ENCODE measurements around the gene ARHGAP11A. TPM values are rescaled to one million over a fixed set of nuclear protein-coding genes. Genes with fewer than 3 reads are reported as not detected.

ARHGAP11A gene
- polyA plus RNA-seq, 1 donor from 2014 or later = 0.50 TPM

DNA sequence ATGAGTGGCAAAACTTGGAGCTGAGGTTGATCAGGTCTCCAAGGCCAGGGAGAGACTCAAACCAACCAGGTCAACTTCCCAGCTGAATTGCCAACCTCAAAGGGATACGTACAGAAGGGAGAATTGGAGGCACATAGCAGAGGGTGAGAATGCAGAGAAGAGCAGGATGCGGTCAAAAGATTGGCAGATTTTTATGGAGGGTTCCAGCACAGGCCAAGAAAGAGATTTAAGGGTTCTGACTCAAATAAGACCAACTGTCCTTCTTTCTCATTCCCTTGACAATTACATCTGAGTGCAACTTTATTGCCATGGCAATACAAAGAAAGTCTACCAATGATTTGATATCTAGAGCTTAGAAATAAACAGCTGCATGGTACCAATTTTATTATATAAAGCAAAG, 59.4 kb downstream of the ARHGAP11A start:
- TF ChIP-seq TAF1 (IDR thresholded peaks at IDR 0.05; ENCODE audit: low read depth) (no peak), RAD21 (conservative IDR thresholded peaks at IDR 0.05) (no peak), EZH2 (IDR thresholded peaks at IDR 0.05; ENCODE audit: borderline replicate concordance, insufficient read depth, low read length, poor library complexity, severe bottlenecking) (no peak), EP300 (conservative IDR thresholded peaks at IDR 0.05; ENCODE audit: poor library complexity, severe bottlenecking) (no peak)
- no peak overlapping the region for H3K4me2 ChIP-seq (ENCODE audit: low read length)
- no peaks in the 10 kb centered on the region for H3F3A ChIP-seq (ENCODE audit: insufficient read depth, low read length, poor library complexity, severe bottlenecking)
- no peak overlapping the region for H3K27ac ChIP-seq (ENCODE audit: low read length)
- H3K9me3 ChIP-seq (ENCODE audit: low read length) = no peaks in the 10 kb centered on the region
- H3K9ac ChIP-seq (ENCODE audit: low read length) = no peak overlapping the region
- H3K36me3 ChIP-seq (ENCODE audit: insufficient read depth, low read length) = no peaks in the 10 kb centered on the region
- H4K20me1 ChIP-seq (ENCODE audit: insufficient read depth) = no peaks in the 10 kb centered on the region
- H3K9me2 ChIP-seq (ENCODE audit: insufficient read depth, low read length) = no peaks in the 10 kb centered on the region
- H3K79me2 ChIP-seq (replicated peaks; ENCODE audit: insufficient read depth, low read length) = no peaks in the 10 kb centered on the region
- no peaks in the 10 kb centered on the region for H3K27me3 ChIP-seq (ENCODE audit: insufficient read depth, low read depth, low read length)
- no peak overlapping the region for H2AFZ ChIP-seq (ENCODE audit: low read depth, low read length)
- no peak overlapping the region for H3K4me3 ChIP-seq (ENCODE audit: low read length)

- Histone ChIP-seq H3K9me3 (ENCODE audit: low read length) (no peaks in the 10 kb centered on the region), H3K27ac (ENCODE audit: low read length) (no peak overlapping the region), H2AFZ (ENCODE audit: low read depth, low read length) (no peak overlapping the region), H4K20me1 (ENCODE audit: insufficient read depth) (no peaks in the 10 kb centered on the region), H3K4me3 (ENCODE audit: low read length) (no peak overlapping the region), H3K9ac (ENCODE audit: low read length) (no peak overlapping the region), H3K4me2 (ENCODE audit: low read length) (no peak overlapping the region), H3K9me2 (ENCODE audit: insufficient read depth, low read length) (no peaks in the 10 kb centered on the region), H3F3A (ENCODE audit: insufficient read depth, low read length, poor library complexity, severe bottlenecking) (no peaks in the 10 kb centered on the region), H3K27me3 (ENCODE audit: insufficient read depth, low read depth, low read length) (no peaks in the 10 kb centered on the region), H3K79me2 (replicated peaks; ENCODE audit: insufficient read depth, low read length) (no peaks in the 10 kb centered on the region), H3K36me3 (ENCODE audit: insufficient read depth, low read length) (no peaks in the 10 kb centered on the region)
- TF ChIP-seq EZH2 (IDR thresholded peaks at IDR 0.05; ENCODE audit: borderline replicate concordance, insufficient read depth, low read length, poor library complexity, severe bottlenecking) (no peak), TAF1 (IDR thresholded peaks at IDR 0.05; ENCODE audit: low read depth) (no peak), MXI1 (conservative IDR thresholded peaks at IDR 0.05; ENCODE audit: poor library complexity, severe bottlenecking) (no peak), RAD21 (conservative IDR thresholded peaks at IDR 0.05) (no peak), POLR2AphosphoS5 (IDR thresholded peaks at IDR 0.05) (no peak), EP300 (conservative IDR thresholded peaks at IDR 0.05; ENCODE audit: poor library complexity, severe bottlenecking) (no peak), SMC3 (conservative IDR thresholded peaks at IDR 0.05; ENCODE audit: poor library complexity) (no peak)
- TF ChIP-seq, protein P1, sequence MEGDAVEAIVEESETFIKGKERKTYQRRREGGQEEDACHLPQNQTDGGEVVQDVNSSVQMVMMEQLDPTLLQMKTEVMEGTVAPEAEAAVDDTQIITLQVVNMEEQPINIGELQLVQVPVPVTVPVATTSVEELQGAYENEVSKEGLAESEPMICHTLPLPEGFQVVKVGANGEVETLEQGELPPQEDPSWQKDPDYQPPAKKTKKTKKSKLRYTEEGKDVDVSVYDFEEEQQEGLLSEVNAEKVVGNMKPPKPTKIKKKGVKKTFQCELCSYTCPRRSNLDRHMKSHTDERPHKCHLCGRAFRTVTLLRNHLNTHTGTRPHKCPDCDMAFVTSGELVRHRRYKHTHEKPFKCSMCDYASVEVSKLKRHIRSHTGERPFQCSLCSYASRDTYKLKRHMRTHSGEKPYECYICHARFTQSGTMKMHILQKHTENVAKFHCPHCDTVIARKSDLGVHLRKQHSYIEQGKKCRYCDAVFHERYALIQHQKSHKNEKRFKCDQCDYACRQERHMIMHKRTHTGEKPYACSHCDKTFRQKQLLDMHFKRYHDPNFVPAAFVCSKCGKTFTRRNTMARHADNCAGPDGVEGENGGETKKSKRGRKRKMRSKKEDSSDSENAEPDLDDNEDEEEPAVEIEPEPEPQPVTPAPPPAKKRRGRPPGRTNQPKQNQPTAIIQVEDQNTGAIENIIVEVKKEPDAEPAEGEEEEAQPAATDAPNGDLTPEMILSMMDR (IDR thresholded peaks at IDR 0.05; ENCODE audit: poor library complexity, severe bottlenecking) = no peak
- TF ChIP-seq, protein P2, sequence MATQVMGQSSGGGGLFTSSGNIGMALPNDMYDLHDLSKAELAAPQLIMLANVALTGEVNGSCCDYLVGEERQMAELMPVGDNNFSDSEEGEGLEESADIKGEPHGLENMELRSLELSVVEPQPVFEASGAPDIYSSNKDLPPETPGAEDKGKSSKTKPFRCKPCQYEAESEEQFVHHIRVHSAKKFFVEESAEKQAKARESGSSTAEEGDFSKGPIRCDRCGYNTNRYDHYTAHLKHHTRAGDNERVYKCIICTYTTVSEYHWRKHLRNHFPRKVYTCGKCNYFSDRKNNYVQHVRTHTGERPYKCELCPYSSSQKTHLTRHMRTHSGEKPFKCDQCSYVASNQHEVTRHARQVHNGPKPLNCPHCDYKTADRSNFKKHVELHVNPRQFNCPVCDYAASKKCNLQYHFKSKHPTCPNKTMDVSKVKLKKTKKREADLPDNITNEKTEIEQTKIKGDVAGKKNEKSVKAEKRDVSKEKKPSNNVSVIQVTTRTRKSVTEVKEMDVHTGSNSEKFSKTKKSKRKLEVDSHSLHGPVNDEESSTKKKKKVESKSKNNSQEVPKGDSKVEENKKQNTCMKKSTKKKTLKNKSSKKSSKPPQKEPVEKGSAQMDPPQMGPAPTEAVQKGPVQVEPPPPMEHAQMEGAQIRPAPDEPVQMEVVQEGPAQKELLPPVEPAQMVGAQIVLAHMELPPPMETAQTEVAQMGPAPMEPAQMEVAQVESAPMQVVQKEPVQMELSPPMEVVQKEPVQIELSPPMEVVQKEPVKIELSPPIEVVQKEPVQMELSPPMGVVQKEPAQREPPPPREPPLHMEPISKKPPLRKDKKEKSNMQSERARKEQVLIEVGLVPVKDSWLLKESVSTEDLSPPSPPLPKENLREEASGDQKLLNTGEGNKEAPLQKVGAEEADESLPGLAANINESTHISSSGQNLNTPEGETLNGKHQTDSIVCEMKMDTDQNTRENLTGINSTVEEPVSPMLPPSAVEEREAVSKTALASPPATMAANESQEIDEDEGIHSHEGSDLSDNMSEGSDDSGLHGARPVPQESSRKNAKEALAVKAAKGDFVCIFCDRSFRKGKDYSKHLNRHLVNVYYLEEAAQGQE (IDR thresholded peaks at IDR 0.05; ENCODE audit: borderline replicate concordance) = no peak
Measured at GRCh38 chr15:32675466-32675865, 60.2 kb downstream of the ARHGAP11A start.
